Measurements from ENCODE around the gene VSTM4.

DNA sequence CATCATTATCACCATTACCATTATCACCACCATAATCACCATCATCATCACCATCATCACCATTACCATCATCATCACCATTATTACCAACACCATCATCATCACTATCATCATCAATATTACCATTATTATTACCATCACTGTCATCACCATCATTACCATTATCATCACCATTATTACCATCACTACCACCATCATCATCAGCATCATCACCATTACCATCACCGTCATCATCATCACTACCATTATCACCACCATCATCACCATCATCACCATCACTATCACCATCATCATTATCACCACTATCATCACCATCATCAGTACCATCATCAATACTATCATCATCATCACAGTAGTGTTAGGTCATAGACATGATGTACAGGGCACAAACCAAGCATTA, 81.4 kb downstream of the VSTM4 start:
- TF ChIP-seq CTCF (conservative IDR thresholded peaks at IDR 0.05 in 1 of 2, IDR thresholded peaks at IDR 0.05 in 1 of 2; ENCODE audit: low read depth in 1 of 2, low read length in 2 of 2) (no peak), EZH2 (IDR thresholded peaks at IDR 0.05; ENCODE audit: low read length, missing control alignments) (no peak)
